Measurements from ENCODE around the gene SPDYE6.
"Not testable (repeated sequence)": the region's sequence is repeated elsewhere in the genome, so short reads cannot be mapped to it uniquely, and the experiment has no call there.

SPDYE6 gene

GRCh38 chr7:102356344-102356743, at the start of gene SPDYE6:
Gene SPDYE6 (minus strand): TSS chr7:102356444. CDS start chr7:102356023, 421 bp downstream.
- DNase-seq = not testable (repeated sequence)

- not testable (repeated sequence) for DNase-seq
These were observed 48.6 kb upstream of the SPDYE6 start for GRCh38 chr7:102404862-102405188.

- DNase-seq = peak; percentile 46
These were observed 48.0 kb upstream of the SPDYE6 start for GRCh38 chr7:102404005-102404861.

GRCh38 chr7:102403563-102403962, 47.3 kb upstream of the SPDYE6 start:
- no peak for DNase-seq

GRCh38 chr7:102400360-102400759, 44.1 kb upstream of the SPDYE6 start:
- DNase-seq = no peak

GRCh38 chr7:102398543-102398942, 42.3 kb upstream of the SPDYE6 start:
- DNase-seq = no peak

- no peak for DNase-seq
These were observed 40.4 kb upstream of the SPDYE6 start for GRCh38 chr7:102396710-102397019.

GRCh38 chr7:102395873-102396709, 39.8 kb upstream of the SPDYE6 start, which contains the start of gene PRKRIP1:
Gene PRKRIP1 (plus strand): TSS chr7:102396363. CDS start chr7:102396412, 49 bp downstream.
- DNase-seq = peak; percentile 91

- DNase-seq = no peak
These were observed 39.3 kb upstream of the SPDYE6 start for GRCh38 chr7:102395592-102395872.

- DNase-seq = no peak
These were observed 37.2 kb upstream of the SPDYE6 start for GRCh38 chr7:102393467-102393866.

GRCh38 chr7:102392330-102392729, 36.1 kb upstream of the SPDYE6 start:
- no peak for DNase-seq

GRCh38 chr7:102390697-102391484, 34.6 kb upstream of the SPDYE6 start:
- DNase-seq = peak; percentile 88

GRCh38 chr7:102389810-102390209, 33.6 kb upstream of the SPDYE6 start:
- no peak for DNase-seq

GRCh38 chr7:102387064-102387463, 30.8 kb upstream of the SPDYE6 start:
- no peak for DNase-seq

GRCh38 chr7:102381696-102382425, 25.6 kb upstream of the SPDYE6 start:
- not testable (repeated sequence) for DNase-seq

GRCh38 chr7:102380837-102381236, 24.6 kb upstream of the SPDYE6 start:
- not testable (repeated sequence) for DNase-seq

- DNase-seq = no peak
These were observed 20.8 kb upstream of the SPDYE6 start for GRCh38 chr7:102376964-102377466.

- not testable (repeated sequence) for DNase-seq
These were observed 16.6 kb upstream of the SPDYE6 start for GRCh38 chr7:102372796-102373195.

GRCh38 chr7:102370038-102370437, 13.8 kb upstream of the SPDYE6 start:
- DNase-seq = not testable (repeated sequence)

GRCh38 chr7:102365390-102365789, 9.1 kb upstream of the SPDYE6 start:
- not testable (repeated sequence) for DNase-seq

GRCh38 chr7:102364394-102364886, 8.2 kb upstream of the SPDYE6 start:
- DNase-seq = not testable (repeated sequence)
